ENCODE data around the gene ZNF670. TPM values are rescaled to one million over a fixed set of nuclear protein-coding genes. Genes with fewer than 3 reads are reported as not detected.
"Not testable (repeated sequence)": the region's sequence is repeated elsewhere in the genome, so short reads cannot be mapped to it uniquely, and the experiment has no call there.

ZNF670 gene
- total RNA-seq, 1 donor from 2014 or later = 2.3 TPM

DNA sequence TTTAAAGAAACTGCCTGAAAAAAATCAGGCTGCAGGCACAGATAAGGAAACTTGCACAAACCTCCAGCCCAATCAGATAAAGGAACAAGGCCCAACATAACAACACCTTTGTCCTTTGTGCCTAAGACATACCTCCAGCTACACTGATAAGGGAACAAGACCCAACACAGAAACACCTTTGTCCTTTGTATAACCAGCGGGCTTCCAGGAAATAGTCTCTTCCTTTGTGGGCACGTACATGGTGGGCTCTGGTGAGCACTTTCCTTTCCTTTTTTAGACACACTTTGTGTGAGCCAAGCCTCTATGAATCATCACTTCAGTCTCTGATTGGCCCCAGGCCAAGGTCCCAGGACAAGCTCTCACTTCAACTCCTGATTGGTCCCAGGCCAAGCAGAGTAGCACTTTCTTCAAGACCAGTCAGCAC is 23.6 kb downstream of the ZNF670 start:
- H3K4me3 ChIP-seq (ENCODE audit: low read depth, low read length) = no peak overlapping the region
- DNase-seq (ENCODE audit: low read depth) = no peak
- TF ChIP-seq, protein P1, sequence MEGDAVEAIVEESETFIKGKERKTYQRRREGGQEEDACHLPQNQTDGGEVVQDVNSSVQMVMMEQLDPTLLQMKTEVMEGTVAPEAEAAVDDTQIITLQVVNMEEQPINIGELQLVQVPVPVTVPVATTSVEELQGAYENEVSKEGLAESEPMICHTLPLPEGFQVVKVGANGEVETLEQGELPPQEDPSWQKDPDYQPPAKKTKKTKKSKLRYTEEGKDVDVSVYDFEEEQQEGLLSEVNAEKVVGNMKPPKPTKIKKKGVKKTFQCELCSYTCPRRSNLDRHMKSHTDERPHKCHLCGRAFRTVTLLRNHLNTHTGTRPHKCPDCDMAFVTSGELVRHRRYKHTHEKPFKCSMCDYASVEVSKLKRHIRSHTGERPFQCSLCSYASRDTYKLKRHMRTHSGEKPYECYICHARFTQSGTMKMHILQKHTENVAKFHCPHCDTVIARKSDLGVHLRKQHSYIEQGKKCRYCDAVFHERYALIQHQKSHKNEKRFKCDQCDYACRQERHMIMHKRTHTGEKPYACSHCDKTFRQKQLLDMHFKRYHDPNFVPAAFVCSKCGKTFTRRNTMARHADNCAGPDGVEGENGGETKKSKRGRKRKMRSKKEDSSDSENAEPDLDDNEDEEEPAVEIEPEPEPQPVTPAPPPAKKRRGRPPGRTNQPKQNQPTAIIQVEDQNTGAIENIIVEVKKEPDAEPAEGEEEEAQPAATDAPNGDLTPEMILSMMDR (conservative IDR thresholded peaks at IDR 0.05; ENCODE audit: low read depth, low read length) = no peak

GRCh38 chr1:247047702-247048101 is 30.9 kb downstream of the ZNF670 start:
- TF ChIP-seq, protein P1 (conservative IDR thresholded peaks at IDR 0.05; ENCODE audit: low read depth, low read length) = no peak
- no peak overlapping the region for H3K4me3 ChIP-seq (ENCODE audit: low read depth, low read length)
- DNase-seq (ENCODE audit: low read depth) = no peak

- H3K4me3 ChIP-seq (ENCODE audit: low read depth, low read length) = no peak overlapping the region
- TF ChIP-seq, protein P1 (conservative IDR thresholded peaks at IDR 0.05; ENCODE audit: low read depth, low read length) = no peak
- no peak for DNase-seq (ENCODE audit: low read depth)
These were observed 31.4 kb downstream of the ZNF670 start for GRCh38 chr1:247047260-247047659.

DNA sequence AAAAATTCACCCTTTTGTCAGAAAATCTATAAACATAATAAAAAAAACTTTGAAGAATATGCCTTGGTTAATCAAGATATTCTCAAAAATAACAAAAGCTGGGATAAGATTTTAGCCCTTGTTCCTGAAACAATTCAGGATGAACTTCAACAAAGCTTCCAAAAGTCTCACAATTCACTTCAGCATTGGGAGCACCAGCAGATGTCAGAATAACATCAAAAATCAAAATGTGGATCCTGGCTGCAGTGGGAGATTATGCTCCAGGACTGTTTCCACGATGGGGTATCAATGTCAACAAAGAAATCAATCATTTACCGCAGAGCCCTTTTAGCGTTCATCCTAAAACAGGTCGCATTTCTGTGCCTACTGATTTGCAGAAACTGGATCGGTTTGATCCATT is 35.2 kb downstream of the ZNF670 start:
- TF ChIP-seq, protein P1 (conservative IDR thresholded peaks at IDR 0.05; ENCODE audit: low read depth, low read length) = no peak
- DNase-seq (ENCODE audit: low read depth) = no peak
- no peak overlapping the region for H3K4me3 ChIP-seq (ENCODE audit: low read depth, low read length)

DNA sequence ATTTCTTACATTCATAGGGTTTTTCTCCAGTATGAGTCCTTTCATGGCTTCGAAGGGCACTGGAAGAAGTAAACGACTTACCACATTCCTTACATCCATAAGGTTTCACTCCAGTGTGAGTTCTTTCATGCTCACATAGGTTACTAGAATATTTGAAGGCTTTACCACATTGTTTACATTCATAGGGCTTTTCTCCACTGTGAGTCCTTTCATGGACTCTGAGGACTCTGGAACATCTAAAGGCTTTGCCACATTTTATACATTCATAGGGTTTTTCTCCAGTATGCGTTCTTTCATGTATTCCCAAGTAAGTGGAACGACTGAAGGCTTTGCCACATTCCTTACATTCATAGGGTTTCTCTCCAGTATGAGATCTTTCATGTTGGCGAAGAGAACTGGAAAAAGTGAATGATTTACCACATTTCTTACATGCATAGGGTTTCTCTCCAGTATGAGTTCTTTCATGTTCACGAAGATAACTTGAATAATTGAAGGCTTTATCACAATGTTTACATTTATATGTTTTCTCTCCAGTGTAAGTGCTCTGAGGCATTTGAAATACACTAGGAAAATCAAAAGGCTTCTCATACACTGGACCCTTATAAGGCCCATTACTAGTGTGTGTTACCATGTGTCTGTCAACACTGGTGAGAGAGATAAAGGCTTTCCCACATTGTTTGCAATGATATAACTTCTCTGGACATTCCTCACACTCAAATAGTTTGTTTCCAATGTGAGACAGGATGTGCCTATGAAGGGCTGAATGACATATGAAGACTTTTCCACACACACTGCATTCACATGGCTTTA is 40.9 kb downstream of the ZNF670 start:
- H3K4me3 ChIP-seq (ENCODE audit: low read depth, low read length) = no peak overlapping the region
- TF ChIP-seq, protein P1 (conservative IDR thresholded peaks at IDR 0.05; ENCODE audit: low read depth, low read length) = no peak
- no peak for DNase-seq (ENCODE audit: low read depth)

DNA sequence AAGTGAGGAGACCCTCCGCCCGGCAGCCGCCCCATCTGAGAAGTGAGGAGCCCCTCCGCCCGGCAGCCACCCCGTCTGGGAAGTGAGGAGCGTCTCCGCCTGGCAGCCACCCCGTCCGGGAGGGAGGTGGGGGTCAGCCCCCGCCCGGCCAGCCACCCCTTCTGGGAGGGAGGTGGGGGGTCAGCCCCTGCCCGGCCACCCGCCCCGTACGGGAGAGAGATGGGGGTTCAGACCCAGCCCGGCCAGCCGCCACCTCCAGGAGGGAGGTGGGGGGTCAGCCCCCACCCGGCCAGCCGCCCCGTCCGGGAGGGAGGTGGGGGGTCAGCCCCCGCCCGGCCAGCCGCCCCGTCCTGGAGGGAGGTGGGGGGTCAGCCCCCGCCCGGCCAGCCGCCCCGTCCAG is 46.3 kb downstream of the ZNF670 start:
- not testable (repeated sequence) for DNase-seq (ENCODE audit: low read depth); H3K4me3 ChIP-seq (ENCODE audit: low read depth, low read length)

Other genes starting within 250 kb of the ZNF670 start
- 20.0 and 21.3 TPM in 2 replicates for gene AHCTF1, start 146.9 kb downstream of the ZNF670 start, total RNA-seq
- 4.7 and 7.7 TPM in 2 replicates for gene ZNF695, start 70.8 kb downstream of the ZNF670 start, total RNA-seq
- gene ZNF669, start 25.5 kb upstream of the ZNF670 start, total RNA-seq = 7.9 and 11.3 TPM in 2 replicates
- 15.4 and 20.3 TPM in 2 replicates for gene ZNF124, start 93.2 kb upstream of the ZNF670 start, total RNA-seq
- not detected in 2 replicates for gene VN1R5, start 177.3 kb upstream of the ZNF670 start, total RNA-seq

Data from epithelial cell of proximal tubule (primary cell).